ENCODE data around the gene ZNF248.

- TF ChIP-seq EZH2 (IDR thresholded peaks at IDR 0.05; ENCODE audit: borderline replicate concordance, insufficient read depth, low read depth, low read length, poor library complexity, severe bottlenecking): no peak
- TF ChIP-seq, protein P1, sequence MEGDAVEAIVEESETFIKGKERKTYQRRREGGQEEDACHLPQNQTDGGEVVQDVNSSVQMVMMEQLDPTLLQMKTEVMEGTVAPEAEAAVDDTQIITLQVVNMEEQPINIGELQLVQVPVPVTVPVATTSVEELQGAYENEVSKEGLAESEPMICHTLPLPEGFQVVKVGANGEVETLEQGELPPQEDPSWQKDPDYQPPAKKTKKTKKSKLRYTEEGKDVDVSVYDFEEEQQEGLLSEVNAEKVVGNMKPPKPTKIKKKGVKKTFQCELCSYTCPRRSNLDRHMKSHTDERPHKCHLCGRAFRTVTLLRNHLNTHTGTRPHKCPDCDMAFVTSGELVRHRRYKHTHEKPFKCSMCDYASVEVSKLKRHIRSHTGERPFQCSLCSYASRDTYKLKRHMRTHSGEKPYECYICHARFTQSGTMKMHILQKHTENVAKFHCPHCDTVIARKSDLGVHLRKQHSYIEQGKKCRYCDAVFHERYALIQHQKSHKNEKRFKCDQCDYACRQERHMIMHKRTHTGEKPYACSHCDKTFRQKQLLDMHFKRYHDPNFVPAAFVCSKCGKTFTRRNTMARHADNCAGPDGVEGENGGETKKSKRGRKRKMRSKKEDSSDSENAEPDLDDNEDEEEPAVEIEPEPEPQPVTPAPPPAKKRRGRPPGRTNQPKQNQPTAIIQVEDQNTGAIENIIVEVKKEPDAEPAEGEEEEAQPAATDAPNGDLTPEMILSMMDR (IDR thresholded peaks at IDR 0.05): no peak
Observed at GRCh38 chr10:37860494-37861190, 3.2 kb upstream of the ZNF248 start.

Data from B cell (primary cell).